MCF 10A (cell line): ENCODE data around the gene GRIA1. TPM values are rescaled to one million over a fixed set of nuclear protein-coding genes. Genes with fewer than 3 reads are reported as not detected.
A peak's percentile ranks its signal among the peaks of the same experiment; 100 is the strongest.

Source experiments
- BruUV-seq: library from RNA; stranded (reverse); fragments of 400-500 nt; replicated peaks from 2 replicates; lab custom pipeline; 2021; lab: Mats Ljungman, UMichigan
- CTCF ChIA-PET: fragments of 300-600 bp; sonication (Branson Sonifier 250); formaldehyde crosslinking; extraction: SDS; loops from one replicate; lab custom pipeline; 2021; ENCODE audit warnings: antibody characterized with exemption, inconsistent platforms; lab: Yijun Ruan, JAX
- POLR2A ChIA-PET: fragments of 300-600, 350-650 bp; sonication (Branson Sonifier 250); formaldehyde crosslinking; extraction: SDS; loops from one replicate; lab custom pipeline; 2020; ENCODE audit warnings: antibody characterized with exemption, inconsistent platforms; lab: Yijun Ruan, JAX
- DNase-seq: peaks from one replicate; pipeline ENCODE4 v3.0.0-alpha.2; 2018; ENCODE audit not compliant: unreplicated experiment
- H3K27ac Mint-ChIP-seq: one replicate; pipeline ENCODE4 v1.8.0; 2022; ENCODE audit warnings: mild to moderate bottlenecking, low read depth, mixed read lengths; ENCODE audit not compliant: unreplicated experiment
- H3K27me3 Mint-ChIP-seq: one replicate; pipeline ENCODE4 v1.8.0; 2022; ENCODE audit warnings: mixed read lengths; ENCODE audit not compliant: insufficient read depth, unreplicated experiment
- H3K36me3 Mint-ChIP-seq: one replicate; pipeline ENCODE4 v1.8.0; 2022; ENCODE audit warnings: mild to moderate bottlenecking, moderate library complexity, mixed read lengths; ENCODE audit not compliant: insufficient read depth, unreplicated experiment
- H3K4me1 Mint-ChIP-seq: one replicate; pipeline ENCODE4 v1.8.0; 2022; ENCODE audit warnings: mixed read lengths; ENCODE audit not compliant: insufficient read depth, unreplicated experiment
- H3K4me3 Mint-ChIP-seq: one replicate; pipeline ENCODE4 v1.8.0; 2022; ENCODE audit warnings: mild to moderate bottlenecking, moderate library complexity, mixed read lengths; ENCODE audit not compliant: unreplicated experiment
- H3K9me3 Mint-ChIP-seq: one replicate; pipeline ENCODE4 v1.8.0; 2022; ENCODE audit warnings: mixed read lengths; ENCODE audit not compliant: unreplicated experiment
- CTCF ChIP-seq: fragments of 200-600 bp; IDR thresholded peaks from one replicate; pipeline ENCODE4 v1.8.0; 2022; ENCODE audit warnings: antibody characterized with exemption, mild to moderate bottlenecking; ENCODE audit not compliant: unreplicated experiment
- intact Hi-C: fragments of 100-400 bp; cut with micrococcal nuclease; formaldehyde crosslinking; loops from 2 replicates; pipeline ENCODE4 v1.14.1; 2022
- total RNA-seq: library from RNA; stranded (reverse); gene quantifications from 2 replicates; pipeline ENCODE4 v1.2.3, GENCODE V29; 2022

GRIA1 gene
- total RNA-seq, 1 experiment from 2014 or later: not detected

- H3K36me3 Mint-ChIP-seq: no peaks in the 10 kb centered on the region
- no peaks in the 10 kb centered on the region for H3K27me3 Mint-ChIP-seq
- POLR2A ChIA-PET: no interaction called here
- H3K4me3 Mint-ChIP-seq: no peak overlapping the region
- DNase-seq: no peak
- BruUV-seq: no TSS peak
- intact Hi-C loops: no loop called here
- no peak for TF ChIP-seq CTCF
- peaks cover 5% of the 10 kb centered on the region for H3K4me1 Mint-ChIP-seq
- H3K27ac Mint-ChIP-seq: no peak overlapping the region
- CTCF ChIA-PET: interaction anchor here (18.8 kb wide), 1 partner anchor 458 kb away, joined by 440 read pairs; no protein-coding TSS in a partner anchor
- peaks cover 19% of the 10 kb centered on the region for H3K9me3 Mint-ChIP-seq
Observed at GRCh38 chr5:153511622-153512021, 21.2 kb downstream of the GRIA1 start.

GRCh38 chr5:153513156-153513555, 22.7 kb downstream of the GRIA1 start:
- BruUV-seq: no TSS peak
- H3K27me3 Mint-ChIP-seq: no peaks in the 10 kb centered on the region

DNA sequence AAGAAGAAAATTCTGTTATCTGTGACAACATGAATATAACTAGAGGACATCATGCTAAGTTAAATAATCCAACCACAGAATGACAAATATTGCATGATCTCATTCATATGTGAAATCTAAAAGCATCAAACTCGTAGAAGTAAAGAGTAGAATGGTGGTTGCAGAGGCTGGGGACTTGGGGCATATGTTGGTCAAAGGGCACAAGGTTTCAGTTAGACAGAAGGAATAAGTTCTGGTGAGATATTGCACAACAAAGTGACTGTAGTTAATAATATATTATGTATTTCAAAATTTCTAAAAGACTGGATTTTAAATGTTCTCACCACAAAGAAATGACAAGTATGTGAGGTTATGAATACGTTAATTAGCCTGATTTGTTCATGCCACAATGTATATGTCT, 24.8 kb downstream of the GRIA1 start:
- ChIA-PET POLR2A (no interaction called here), CTCF (no interaction called here)
- no peaks in the 10 kb centered on the region for H3K27me3 Mint-ChIP-seq
- H3K4me3 Mint-ChIP-seq: no peak overlapping the region
- peak; percentile 9 for DNase-seq
- H3K36me3 Mint-ChIP-seq: no peaks in the 10 kb centered on the region
- no peak for TF ChIP-seq CTCF
- peaks cover 5% of the 10 kb centered on the region for H3K4me1 Mint-ChIP-seq
- BruUV-seq: no TSS peak
- no peak overlapping the region for H3K27ac Mint-ChIP-seq
- intact Hi-C loops: no loop called here
- H3K9me3 Mint-ChIP-seq: peaks cover 11% of the 10 kb centered on the region

More at GRCh38 chr5:153513156-153513555, 22.7 kb downstream of the GRIA1 start:
- peaks cover 5% of the 10 kb centered on the region for H3K4me1 Mint-ChIP-seq
- no peaks in the 10 kb centered on the region for H3K36me3 Mint-ChIP-seq
- ChIA-PET CTCF (interaction anchor here (0.8 to 1.2 kb wide), 2 partner anchors 17 kb away, joined by 3 to 6 read pairs; no protein-coding TSS in a partner anchor), POLR2A (no interaction called here)
- intact Hi-C loops: no loop called here
- TF ChIP-seq CTCF: no peak
- H3K4me3 Mint-ChIP-seq: no peak overlapping the region
- H3K27ac Mint-ChIP-seq: no peak overlapping the region
- peaks cover 11% of the 10 kb centered on the region for H3K9me3 Mint-ChIP-seq
- no peak for DNase-seq

GRCh38 chr5:153516504-153517240, 26.2 kb downstream of the GRIA1 start:
- DNase-seq: no peak
- no peak overlapping the region for H3K4me3 Mint-ChIP-seq
- TF ChIP-seq CTCF: no peak
- peak overlapping the region; percentile 10 for H3K27ac Mint-ChIP-seq
- peaks cover 11% of the 10 kb centered on the region for H3K9me3 Mint-ChIP-seq
- POLR2A ChIA-PET: no interaction called here
- no peaks in the 10 kb centered on the region for H3K27me3 Mint-ChIP-seq
- intact Hi-C loops: no loop called here
- H3K36me3 Mint-ChIP-seq: no peaks in the 10 kb centered on the region
- CTCF ChIA-PET: interaction anchor here (0.6 to 1.3 kb wide), 2 partner anchors 21 to 416 kb away, joined by 3 read pairs; no protein-coding TSS in a partner anchor
- BruUV-seq: no TSS peak
- peaks cover 5% of the 10 kb centered on the region for H3K4me1 Mint-ChIP-seq
